BJ (cell line): Measurements from ENCODE around the gene HSD17B8. TPM values are rescaled to one million over a fixed set of nuclear protein-coding genes. Genes with fewer than 3 reads are reported as not detected.

Source experiments
- CTCF ChIA-PET: fragments of 350-600 bp; formaldehyde crosslinking; extraction: SDS; loops from one replicate; lab custom pipeline; 2021; ENCODE audit warnings: antibody characterized with exemption, inconsistent platforms; lab: Yijun Ruan, JAX
- POLR2A ChIA-PET: fragments of 300-600 bp; sonication (Branson Sonifier 250); formaldehyde crosslinking; extraction: SDS; loops from one replicate; lab custom pipeline; 2021; ENCODE audit warnings: antibody characterized with exemption; lab: Charles Lee
- DNase-seq: peaks from one replicate; pipeline ENCODE4 v3.0.0-alpha.2; 2011; ENCODE audit warnings: low read depth
- H3K27me3 ChIP-seq: 2 replicates; pipeline ENCODE4 v1.6.0; 2011; ENCODE audit warnings: low read length; ENCODE audit not compliant: control insufficient read depth, insufficient read depth
- H3K36me3 ChIP-seq: 2 replicates; pipeline ENCODE4 v1.5.1; 2011; ENCODE audit warnings: low read length; ENCODE audit not compliant: control insufficient read depth, insufficient read depth
- H3K4me3 ChIP-seq: 2 replicates; pipeline ENCODE4 v1.5.1; 2011; ENCODE audit warnings: low read depth, mild to moderate bottlenecking, control low read depth, low read length
- CTCF ChIP-seq: IDR thresholded peaks from 2 replicates; pipeline ENCODE4 v1.5.1; 2011; ENCODE audit warnings: low read depth, mild to moderate bottlenecking, control low read depth, inconsistent platforms, low read length, moderate library complexity; ENCODE audit not compliant: insufficient read depth
- polyA plus RNA-seq: library from polyadenylated mRNA; depleted of rRNA; stranded (reverse); fragments of >200 nt; gene quantifications from 2 replicates; pipeline ENCODE4 v1.2.3, GENCODE V29; 2011

Gene HSD17B8
- polyA plus RNA-seq, 1 experiment, result 3.4 TPM

- H3K27me3 ChIP-seq, result peaks cover 13% of the 10 kb centered on the region
- peaks cover 15% of the 10 kb centered on the region for H3K36me3 ChIP-seq
- DNase-seq, result no peak
- POLR2A ChIA-PET, result no interaction called here
- CTCF ChIA-PET, result interaction anchor here (0.8 to 4.9 kb wide), 4 partner anchors 12 to 53 kb away, joined by 3 to 21 read pairs (median 4); no protein-coding TSS in a partner anchor
- no peak for TF ChIP-seq CTCF
- no peak overlapping the region for H3K4me3 ChIP-seq
These were observed 8.9 kb upstream of the HSD17B8 start for GRCh38 chr6:33195304-33196165.

- no peak for DNase-seq
- TF ChIP-seq CTCF, result peak; percentile 71
- Histone ChIP-seq H3K4me3 (no peak overlapping the region), H3K36me3 (peaks cover 19% of the 10 kb centered on the region), H3K27me3 (peaks cover 3% of the 10 kb centered on the region)
- POLR2A ChIA-PET, result no interaction called here
- CTCF ChIA-PET, result interaction anchor here (0.7 to 4.9 kb wide), 18 partner anchors 8 to 642 kb away, joined by 3 to 21 read pairs (median 4); partner anchors contain the start of genes RING1, RPS18 and VPS52
These were observed 6.9 kb upstream of the HSD17B8 start for GRCh38 chr6:33197431-33198048.

- ChIA-PET POLR2A (no interaction called here), CTCF (interaction anchor here (0.7 to 4.9 kb wide), 16 partner anchors 9 to 642 kb away, joined by 3 to 21 read pairs (median 4); partner anchors contain the start of genes RING1, RPS18 and VPS52)
- no peak for DNase-seq
- Histone ChIP-seq H3K4me3 (no peak overlapping the region), H3K36me3 (peaks cover 23% of the 10 kb centered on the region), H3K27me3 (no peaks in the 10 kb centered on the region)
- no peak for TF ChIP-seq CTCF
These were observed 6.1 kb upstream of the HSD17B8 start for GRCh38 chr6:33198159-33198852.

GRCh38 chr6:33198853-33199436 lies 5.5 kb upstream of the HSD17B8 start:
- no peak for DNase-seq
- Histone ChIP-seq H3K4me3 (peak overlapping the region; percentile 78), H3K36me3 (peaks cover 29% of the 10 kb centered on the region), H3K27me3 (no peaks in the 10 kb centered on the region)
- ChIA-PET POLR2A (no interaction called here), CTCF (interaction anchor here (0.7 to 4.9 kb wide), 3 partner anchors 26 to 66 kb away, joined by 3 to 21 read pairs (median 3); no protein-coding TSS in a partner anchor)
- no peak for TF ChIP-seq CTCF
